ENCODE results near the gene GPR68.
"Not testable (repeated sequence)": the region's sequence is repeated elsewhere in the genome, so short reads cannot be mapped to it uniquely, and the experiment has no call there.

Gene GPR68

DNA sequence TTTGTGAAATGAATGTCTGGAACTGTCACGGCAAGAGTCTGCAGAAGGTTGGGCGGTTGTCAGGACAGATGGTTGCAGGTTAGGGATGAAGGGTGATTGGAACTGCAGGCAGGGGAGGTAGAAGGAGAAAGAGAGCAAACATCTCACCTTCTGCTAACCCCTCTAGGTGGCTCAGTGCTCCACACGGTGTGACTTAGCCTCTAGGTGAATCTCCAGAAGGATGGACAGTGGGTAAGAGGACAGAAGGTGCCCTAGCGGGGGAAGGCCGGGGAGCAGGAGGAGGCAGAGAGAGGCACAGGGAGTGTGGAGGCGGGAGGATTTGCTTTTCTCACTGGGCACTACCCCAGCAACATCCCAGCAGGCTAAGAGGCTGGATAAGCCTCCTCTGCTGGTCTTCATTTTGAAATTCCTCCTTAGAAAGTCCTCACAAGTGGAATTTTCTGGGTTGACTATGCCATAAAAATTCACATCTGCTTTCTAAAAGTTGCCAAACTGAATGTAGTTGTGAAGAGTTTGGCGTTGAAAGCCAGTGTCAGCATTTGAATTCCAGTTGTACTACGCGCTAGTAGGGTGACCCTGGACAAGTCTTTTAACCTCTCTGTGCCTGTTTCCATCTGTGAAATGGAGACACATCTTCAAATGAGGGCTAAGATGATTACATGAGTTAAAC lies 10.7 kb upstream of the GPR68 start:
- in situ Hi-C loops (cut with MboI; ENCODE audit: low sequenced_read_pairs): no loop called here

DNA sequence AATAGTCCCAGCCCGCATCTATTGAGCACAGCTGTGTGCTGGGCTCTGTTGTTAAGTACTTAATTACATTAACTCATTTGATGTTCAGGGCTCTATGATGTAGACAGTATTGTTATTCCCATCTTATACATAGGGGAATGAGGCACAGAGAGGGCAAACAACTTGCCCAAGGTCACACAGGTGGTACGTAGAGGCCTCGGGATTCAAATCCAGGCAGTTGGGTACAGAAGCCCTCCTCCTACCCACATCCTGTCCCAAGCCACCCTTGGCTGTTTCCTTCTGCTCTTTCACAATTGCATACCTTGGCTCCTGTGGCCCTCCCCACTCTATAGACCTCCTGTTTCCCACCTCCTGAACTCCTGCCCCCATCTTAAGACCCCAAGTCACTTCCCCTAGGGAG lies 10.0 kb upstream of the GPR68 start:
- in situ Hi-C loops (cut with MboI; ENCODE audit: low sequenced_read_pairs): no loop called here

DNA sequence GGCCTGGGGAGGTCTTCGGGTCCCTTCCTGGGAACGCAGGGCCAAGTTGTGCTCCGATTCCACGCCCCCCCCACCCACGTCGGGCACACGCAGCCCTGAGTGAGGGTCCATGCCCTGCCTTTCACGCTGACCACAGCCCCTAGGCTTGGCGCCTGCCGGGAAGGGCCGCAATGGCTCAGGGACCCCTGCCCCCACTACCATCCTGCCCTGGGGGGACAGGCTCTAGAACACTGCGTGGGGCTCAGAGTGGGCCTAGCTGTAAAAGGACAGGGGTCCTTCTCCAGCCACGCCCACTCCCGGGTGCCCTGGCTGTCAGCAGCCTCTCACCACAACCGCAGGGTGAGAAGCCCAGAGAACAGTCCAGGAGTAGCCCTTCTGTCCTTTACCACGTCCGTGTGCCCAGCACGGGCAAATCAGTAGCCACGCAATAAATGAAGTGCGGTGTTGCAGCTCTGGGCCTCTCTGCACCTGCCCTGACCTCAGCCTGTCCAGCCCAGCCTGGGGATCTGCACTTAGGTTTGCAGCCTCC lies 9.4 kb upstream of the GPR68 start:
- in situ Hi-C loops (cut with MboI; ENCODE audit: low sequenced_read_pairs): no loop called here

DNA sequence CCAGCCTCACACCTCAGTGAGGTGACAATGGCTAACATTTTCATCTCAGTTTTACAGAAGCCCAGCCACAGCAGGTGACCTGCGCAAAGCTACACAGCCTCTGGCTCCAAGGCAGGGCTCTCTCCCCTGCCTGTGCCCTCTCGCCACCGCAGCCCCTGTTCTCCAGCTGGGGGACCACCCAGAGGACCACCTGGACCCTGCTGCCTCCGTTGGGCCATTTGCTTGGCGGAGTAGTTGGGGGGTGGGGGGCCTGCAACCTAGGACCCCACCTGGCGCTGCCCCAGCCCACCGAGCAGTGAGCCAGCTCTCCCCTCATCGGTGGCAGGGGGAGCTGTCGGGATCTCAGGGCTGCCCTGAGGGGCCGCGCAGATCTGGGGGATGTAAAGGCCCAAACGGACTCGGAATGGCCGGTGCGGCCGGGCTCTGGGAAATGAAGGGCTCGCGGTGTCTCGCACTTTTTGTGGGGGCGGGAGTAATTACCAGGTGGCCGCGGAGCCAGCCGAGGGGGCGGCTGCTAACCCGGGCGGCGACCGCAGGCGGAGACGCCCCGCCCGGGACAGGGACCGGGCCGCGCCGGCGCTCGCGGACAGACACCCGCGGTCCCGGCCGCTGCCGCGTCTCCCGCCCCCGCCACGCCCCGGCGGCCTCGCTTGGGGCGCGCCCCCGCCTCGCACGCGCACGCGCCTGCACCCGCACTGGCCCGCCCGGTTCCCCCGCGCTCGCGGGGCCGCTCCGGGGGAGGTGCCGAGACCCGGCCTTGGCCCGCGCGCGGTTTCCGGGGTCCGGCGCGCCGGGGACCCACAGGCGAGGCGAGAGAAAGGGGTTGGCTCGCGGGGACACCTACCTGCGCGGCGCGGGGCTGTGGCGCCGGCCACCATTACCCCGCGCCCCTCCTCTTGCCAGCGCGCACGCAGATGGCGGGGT lies 8.6 kb upstream of the GPR68 start:
- in situ Hi-C loops (cut with MboI; ENCODE audit: low sequenced_read_pairs): no loop called here

DNA sequence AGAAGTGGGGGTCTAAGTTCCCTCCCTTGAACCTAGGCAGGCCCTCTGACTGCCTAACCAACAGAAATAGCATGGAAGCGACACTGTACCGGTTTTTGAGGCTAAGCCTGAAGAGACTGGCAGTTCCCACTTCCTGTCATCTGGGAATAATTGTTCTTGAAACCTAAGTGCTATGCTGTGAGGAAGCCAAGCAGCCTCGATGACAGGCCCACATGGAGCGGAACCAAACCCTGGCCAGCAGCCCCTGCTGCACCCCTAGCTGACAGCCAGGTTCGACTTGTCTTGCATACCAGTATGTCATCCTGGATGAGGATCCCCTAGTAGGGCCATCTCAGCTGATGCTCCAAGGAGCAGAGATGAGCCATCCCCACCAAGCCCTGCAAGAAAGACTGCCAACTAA lies 6.4 kb upstream of the GPR68 start:
- in situ Hi-C loops (cut with MboI; ENCODE audit: low sequenced_read_pairs): no loop called here

DNA sequence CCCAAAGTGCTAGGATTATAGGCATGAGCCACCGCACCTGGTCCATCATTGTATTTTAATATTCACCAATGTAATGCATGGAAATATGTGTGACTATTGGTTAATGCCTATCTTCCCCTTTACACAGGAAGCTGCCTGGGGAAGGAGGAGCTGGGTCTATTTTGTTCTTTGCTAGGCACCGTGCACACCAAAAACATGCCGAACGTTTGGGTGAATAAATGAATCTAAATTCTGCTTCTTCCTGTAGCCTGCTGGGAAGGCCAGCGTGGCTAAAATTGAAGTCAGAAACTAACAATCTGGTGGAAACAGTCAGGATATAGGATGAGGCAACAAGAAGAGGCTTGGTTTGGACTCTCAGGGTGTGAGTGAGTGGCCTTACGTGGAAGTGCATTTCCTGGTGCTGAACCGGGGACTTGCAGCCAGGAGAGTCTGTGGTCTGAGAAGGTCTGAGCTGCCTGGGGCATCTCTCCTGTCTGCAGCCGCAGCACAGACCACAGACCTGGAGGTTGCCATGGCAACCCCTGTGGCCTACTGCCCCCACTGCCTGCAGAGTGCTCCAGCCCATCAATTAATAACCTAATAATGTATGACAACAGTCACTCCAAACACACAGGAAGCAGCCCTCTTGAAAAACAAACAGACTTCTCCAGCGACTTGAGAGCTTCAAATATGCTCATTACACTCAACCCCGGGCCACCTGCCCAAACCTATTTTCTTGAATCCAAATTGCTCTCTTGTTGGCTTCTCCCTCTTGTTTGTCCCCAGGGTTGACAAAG lies 5.5 kb upstream of the GPR68 start:
- in situ Hi-C loops (cut with MboI; ENCODE audit: low sequenced_read_pairs): no loop called here

DNA sequence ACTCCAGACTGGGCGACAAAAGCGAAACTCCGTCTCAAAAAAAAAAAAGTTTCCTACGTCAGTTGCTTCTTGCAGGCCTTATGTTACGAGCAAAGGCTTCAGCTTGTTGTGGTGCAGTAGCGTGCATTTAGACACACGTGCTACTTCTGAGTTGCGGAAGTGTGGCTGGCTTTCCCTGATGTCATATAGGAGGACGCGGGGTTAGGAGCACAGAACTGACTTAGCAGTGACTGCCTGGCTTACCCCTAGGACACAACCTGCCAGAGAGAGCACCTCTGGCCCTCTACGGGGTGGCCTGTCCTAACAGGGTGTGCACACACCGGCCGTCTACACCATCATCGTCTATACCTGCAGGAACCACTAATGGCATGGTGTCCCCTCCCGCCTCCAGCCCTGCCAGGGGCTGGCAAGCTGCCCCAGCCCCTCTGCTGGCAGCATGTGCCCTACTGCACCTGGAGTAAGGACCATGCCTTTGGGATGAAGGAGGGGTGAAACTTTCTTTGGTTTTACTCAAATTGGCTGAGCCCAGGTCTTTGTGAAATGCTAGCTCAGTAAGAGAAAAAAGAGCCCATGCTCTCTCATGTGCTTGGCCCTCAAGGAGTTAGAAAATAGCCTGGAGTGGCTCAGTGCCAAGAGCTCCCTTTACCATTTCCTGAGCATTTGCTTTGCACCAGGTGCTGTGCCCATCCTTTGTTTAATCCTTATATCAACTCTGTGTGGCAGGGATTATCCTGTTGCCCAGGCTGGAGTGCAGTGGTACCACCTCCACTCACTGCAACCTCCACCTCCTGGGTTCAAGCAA lies 1.7 kb upstream of the GPR68 start:
- in situ Hi-C loops (cut with MboI; ENCODE audit: low sequenced_read_pairs): no loop called here

DNA sequence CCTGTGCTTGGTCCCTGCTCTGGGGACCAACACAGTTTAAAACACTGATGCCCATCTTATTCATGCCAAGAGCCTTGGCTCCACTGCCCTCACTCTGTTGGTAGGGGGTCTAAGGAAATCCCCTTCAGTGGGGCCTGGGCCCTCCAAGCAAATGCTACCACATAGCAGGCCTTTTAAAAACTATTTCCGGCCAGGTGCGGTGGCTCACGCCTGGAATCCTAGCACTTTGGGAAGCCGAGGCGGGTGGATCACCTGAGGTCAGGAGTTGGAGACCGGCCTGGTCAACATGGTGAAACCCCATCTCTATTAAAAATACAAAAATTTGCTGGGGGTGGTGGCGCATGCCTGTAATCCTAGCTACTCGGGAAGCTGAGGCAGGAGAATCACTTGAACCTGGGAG lies 1.1 kb upstream of the GPR68 start:
- in situ Hi-C loops (cut with MboI; ENCODE audit: low sequenced_read_pairs): not testable (repeated sequence)

DNA sequence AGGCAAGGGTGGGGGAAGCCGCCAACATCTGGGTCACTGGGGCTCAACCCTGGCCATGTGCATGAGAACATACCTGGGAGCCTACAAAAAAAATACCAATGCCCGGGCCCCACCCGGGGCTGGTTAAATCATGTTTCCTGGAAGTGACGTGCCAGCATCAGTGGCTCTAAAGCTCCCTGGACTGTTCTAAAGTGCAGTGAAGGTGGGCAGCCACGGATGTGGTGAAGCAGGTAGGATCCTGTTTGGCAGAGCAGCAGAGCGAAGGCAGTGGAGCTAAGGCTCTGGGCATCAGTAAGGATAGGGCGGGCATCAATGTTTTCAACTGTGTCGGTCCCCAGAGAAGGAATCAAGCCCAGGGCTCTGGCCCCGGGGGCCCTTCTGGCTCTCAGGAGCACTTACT lies 525 bp upstream of the GPR68 start:
- in situ Hi-C loops (cut with MboI; ENCODE audit: low sequenced_read_pairs): no loop called here

DNA sequence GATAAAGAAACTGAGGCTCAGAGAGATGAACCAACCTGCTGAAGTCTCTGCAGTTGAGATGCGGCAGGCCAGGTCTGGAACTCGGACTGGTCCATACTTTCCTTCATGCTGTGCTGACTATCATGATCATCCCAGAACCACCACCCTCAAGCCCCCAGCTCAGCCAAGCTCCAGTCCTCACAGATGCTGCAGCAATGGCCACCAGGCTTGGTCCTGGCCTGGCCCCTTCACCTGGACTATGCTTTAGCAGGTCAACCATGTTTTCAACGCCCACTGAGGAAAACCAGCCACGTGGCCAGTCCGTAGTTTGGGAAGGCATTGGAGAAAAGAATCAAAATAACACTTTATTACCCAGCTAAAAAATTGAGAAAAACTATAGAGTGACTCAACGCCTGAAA lies 1.4 kb downstream of the GPR68 start:
- in situ Hi-C loops (cut with MboI; ENCODE audit: low sequenced_read_pairs): no loop called here

DNA sequence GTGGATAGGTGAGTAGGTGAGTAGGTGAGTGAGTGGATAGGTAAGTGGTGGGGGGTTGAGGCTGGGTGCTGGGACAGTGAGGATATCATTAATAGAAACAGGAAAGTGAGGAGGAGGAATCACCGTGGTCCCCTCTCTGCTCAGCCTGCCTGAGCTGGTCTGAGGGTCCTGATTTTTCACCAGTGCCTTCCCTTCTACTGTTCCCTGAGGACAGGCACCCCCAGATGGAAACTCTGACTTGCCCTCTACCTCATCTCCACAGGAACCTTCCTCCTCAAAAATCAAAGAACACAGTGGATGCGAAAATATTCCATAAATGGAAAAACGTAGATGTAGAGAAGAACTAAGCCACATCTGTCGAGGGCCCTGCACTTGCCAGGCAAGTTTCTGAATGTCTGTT lies 1.9 kb downstream of the GPR68 start:
- in situ Hi-C loops (cut with MboI; ENCODE audit: low sequenced_read_pairs): no loop called here

DNA sequence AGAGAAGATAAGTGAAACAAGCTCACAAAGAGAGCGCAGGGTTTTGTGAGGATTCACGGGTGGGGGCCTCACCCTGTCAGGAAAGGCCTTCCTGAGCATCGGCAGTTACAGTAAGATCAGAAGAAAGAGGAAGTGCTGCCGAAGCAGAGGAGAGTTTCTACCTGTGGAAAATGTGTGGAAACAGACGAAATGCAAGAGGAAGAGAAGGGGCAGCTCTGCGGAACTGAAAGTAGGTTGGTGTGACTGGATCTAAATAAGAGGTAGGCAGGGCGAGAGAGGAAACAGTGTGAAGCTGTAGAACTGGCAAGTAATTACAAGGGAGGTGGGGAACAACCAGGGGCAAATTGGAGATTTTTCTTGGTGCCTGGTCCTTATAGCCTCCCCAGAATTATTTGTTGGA lies 2.6 kb downstream of the GPR68 start:
- in situ Hi-C loops (cut with MboI; ENCODE audit: low sequenced_read_pairs): no loop called here

DNA sequence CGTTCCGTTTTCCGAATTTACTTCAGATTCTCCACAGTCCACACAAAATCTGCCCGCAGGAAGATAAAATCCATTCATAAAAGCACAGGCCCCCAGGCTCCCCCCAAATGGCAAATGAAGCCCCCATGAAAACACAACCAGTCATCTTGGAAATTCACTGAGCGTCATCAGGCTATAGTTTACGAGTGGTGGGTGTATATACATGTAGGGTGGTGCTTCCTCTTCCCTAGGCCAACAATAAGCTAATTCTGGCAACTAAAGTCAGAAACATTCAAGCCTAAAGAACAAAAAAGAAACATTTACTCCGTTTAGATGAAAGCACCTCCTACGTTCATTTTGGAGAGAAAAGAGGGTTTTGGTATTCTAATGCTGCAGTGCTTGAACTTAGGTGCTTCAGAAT lies 5.8 kb downstream of the GPR68 start:
- in situ Hi-C loops (cut with MboI; ENCODE audit: low sequenced_read_pairs): no loop called here

DNA sequence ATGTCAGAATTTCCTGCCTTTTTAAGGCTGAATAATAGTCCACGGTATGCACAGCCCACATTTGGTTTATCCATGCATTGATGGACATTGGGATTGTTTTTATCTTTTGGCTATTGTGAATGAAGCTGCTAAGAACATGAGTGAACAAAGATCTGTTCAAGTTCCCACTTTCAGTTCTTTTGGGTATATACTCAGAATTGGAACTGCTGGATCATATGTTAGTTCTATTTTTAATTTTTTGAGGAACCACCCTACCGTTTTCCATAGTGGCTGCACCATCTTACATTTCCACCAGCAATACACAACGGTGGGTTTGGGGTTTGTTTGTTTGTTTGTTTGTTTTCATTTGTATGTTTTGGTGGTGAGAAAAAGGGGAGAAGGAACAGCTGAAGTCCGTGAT lies 6.4 kb downstream of the GPR68 start:
- in situ Hi-C loops (cut with MboI; ENCODE audit: low sequenced_read_pairs): no loop called here

DNA sequence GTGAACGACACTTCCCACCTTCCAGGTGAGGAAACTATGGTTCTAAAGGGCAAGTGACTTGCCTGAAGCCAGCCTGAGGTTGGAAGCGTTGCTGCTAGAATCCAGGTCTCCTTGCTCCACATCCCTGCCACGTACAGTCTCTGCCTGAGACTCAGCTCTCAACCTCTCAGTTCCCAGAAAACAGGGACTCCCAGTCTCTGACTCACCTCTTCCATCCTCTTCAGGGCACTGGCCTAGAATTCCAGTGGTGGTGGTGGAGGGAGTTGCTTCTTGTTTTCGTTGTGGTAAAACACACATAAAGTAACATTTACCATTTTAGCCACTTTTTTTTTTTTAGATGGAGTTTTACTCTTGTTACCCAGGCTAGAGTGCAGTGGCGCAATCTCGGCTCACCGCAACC lies 7.3 kb downstream of the GPR68 start:
- in situ Hi-C loops (cut with MboI; ENCODE audit: low sequenced_read_pairs): no loop called here

DNA sequence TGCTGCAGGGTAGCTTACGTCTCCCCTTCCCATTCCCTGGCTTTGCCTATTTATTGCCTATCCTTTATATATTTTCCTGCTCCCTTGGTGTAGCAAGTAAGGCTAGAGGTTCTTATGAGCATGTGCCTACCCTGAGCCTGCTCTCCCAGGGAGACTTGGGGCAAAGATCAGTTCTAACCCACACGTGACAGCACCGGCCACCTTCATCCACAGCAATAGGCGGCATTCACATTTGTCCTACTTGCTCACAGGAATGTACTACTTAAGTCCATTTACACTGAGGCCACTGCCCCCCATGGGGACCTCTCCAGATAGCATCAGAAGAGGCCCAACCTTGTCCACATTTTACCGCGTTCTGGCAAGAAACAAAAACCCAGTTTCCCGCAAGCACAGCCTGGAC lies 8.7 kb downstream of the GPR68 start:
- in situ Hi-C loops (cut with MboI; ENCODE audit: low sequenced_read_pairs): no loop called here

DNA sequence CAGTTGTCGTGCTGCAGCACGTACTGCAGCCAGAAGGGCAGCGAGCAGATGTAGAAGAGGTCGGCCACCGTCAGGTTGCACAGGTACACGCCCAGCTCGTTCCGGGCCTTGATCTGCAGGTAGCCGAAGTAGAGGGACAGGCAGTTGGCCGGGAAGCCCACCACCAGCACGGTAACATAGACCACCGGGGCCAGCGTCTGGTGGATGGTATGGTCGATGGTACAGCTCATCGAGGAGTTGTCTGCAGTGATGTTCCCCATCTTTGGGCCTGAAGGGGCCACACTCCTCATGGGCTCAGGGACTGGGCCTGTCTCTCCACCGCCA lies 9.8 kb downstream of the GPR68 start:
- in situ Hi-C loops (cut with MboI; ENCODE audit: low sequenced_read_pairs): no loop called here

DNA sequence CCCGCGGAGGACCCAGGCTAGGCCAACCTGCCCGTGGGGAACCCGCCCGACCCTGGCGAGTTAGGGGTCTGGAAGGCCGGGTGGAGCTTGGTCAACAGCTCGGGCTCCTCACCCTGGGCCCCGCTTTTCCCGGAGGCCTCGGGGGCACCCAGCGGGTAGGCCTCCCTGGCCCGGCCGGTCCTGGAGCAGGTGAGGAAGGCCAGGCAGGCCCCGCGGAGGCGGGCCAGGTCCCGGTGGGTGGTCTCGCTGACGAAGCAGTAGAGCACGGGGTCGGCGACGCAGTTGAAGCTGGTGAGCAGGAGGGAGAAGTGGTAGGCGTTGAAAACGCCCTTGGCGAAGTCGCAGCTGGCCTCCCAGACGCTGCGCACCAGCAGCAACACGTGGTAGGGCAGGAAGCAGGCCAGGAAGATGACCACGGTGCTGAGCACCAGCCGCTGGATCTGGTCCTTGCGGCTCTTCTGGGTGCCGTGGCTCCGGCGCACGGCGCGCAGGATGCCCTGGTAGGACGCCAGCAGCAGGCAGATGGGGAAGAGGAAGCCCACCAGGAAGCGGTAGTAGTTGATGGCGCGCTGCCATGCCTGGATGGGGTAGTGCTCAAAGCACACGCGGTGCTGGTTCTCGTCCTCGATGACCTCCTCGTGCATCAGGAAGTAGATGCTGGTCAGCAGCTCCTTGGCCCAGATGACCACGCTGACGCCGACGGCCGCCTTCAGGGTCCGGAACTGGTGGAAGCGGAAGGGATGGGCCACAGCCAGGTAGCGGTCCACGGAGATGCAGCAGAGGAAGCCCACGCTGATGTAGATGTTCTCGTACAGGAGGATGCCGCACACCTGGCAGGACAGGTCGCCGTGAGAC lies 10.3 kb downstream of the GPR68 start:
- in situ Hi-C loops (cut with MboI; ENCODE audit: low sequenced_read_pairs): no loop called here

DNA sequence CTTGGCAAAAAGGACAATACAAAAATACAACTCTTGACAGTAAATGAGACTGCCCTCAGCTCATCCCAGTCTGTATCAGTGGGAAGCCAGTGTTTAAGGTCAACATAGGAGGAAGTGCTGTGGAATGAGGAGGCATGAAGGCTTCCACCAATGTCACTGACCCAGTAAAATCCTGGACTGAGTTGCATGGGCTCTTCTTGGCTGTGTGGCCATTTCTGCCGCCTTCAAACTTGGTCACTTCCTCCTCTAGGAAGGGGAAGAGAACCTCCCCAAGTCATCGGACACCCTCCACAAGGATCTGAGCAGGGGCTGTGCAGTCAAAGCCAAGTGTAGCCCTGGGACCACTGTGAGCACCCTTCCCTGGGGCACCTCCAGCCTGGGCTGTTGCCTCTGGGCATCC lies 11.9 kb downstream of the GPR68 start:
- in situ Hi-C loops (cut with MboI; ENCODE audit: low sequenced_read_pairs): no loop called here

DNA sequence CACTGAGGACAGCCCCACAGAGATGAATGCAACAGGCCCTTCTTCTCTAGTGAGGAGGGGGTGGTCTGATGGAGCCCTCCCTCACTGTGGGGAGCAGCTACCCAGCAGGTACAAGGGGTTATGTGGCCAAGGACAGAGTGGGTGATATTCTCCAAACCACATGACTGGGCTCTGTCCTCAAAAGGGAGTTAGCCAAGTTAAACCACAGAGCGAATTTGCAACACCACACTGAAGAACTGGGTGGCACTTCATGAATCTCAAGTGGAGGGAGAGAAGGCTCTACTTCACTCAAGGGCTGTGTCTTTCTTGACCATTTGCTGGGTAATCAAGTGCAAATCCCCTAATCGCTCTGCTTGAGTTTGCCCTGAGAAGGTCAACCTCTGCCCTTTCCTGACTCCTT lies 12.5 kb downstream of the GPR68 start:
- in situ Hi-C loops (cut with MboI; ENCODE audit: low sequenced_read_pairs): no loop called here

All from HL-60/S4 treated with phorbol 12-myristate 13-acetate at 8.2 ng/mL for 4 days and 3 days (cell line).